B cell (primary cell): ENCODE measurements around the gene ADAP1. TPM values are rescaled to one million over a fixed set of nuclear protein-coding genes. Genes with fewer than 3 reads are reported as not detected.

Experiments used
- ATAC-seq: fragments of 200-7000 bp; cut with Tn5 transposase; one replicate; pipeline ENCODE4 v1.10.0; 2021; ENCODE audit warnings: low read depth, mild to moderate bottlenecking, moderate number of reproducible peaks, moderate library complexity
- CTCF ChIA-PET: fragments of 350-600 bp; sonication (Branson Sonifier 250); formaldehyde crosslinking; loops from one replicate; lab custom pipeline; 2021; ENCODE audit warnings: antibody characterized with exemption, inconsistent platforms; lab: Charles Lee
- POLR2A ChIA-PET: fragments of 350-600 bp; sonication (Branson Sonifier 250); formaldehyde crosslinking; loops from one replicate; lab custom pipeline; 2021; ENCODE audit warnings: antibody characterized with exemption; lab: Charles Lee
- DNase-seq: peaks from one replicate; pipeline ENCODE4 v3.0.0; 2013
- H2AFZ ChIP-seq: 2 replicates; pipeline ENCODE4 v1.6.1; 2012; ENCODE audit warnings: mild to moderate bottlenecking, low read depth, low read length; ENCODE audit not compliant: insufficient read depth, poor library complexity, severe bottlenecking
- H3K27ac ChIP-seq, 2 donors: 1 replicate in 1 of 2; 2 replicates in 1 of 2; pipeline ENCODE4 v1.5.1; 2012 to 2013; ENCODE audit warnings: low read length in 2 of 2, mild to moderate bottlenecking in 2 of 2, moderate library complexity in 1 of 2
- H3K27me3 ChIP-seq, 4 experiments: fragments of 200-600 bp in 1 of 4; sonication (generic) in 1 of 4; replicated peaks in 1 of 4; 1 replicate in 2 of 4; 2 replicates in 2 of 4; pipeline versions ENCODE4 v1.6.1 to v1.7.0; 2013 to 2016; ENCODE audit warnings: low read length in 3 of 4, mild to moderate bottlenecking in 2 of 4, mixed read lengths in 1 of 4, moderate library complexity in 1 of 4; ENCODE audit not compliant: insufficient read depth in 4 of 4, control insufficient read depth in 3 of 4; ENCODE audit errors: control extremely low read depth in 1 of 4
- H3K36me3 ChIP-seq, 2 experiments: replicated peaks in 1 of 2; 1 replicate in 1 of 2; 2 replicates in 1 of 2; pipeline versions ENCODE4 v1.6.1 to v1.7.1; 2013; ENCODE audit warnings: low read length in 1 of 2; ENCODE audit not compliant: insufficient read depth in 2 of 2, control insufficient read depth in 1 of 2; ENCODE audit errors: control extremely low read depth in 1 of 2, extremely low read depth in 1 of 2
- H3K4me1 ChIP-seq, 2 donors: fragments of 200-600 bp in 1 of 2; sonication (generic) in 1 of 2; 1 replicate in 1 of 2; 2 replicates in 1 of 2; pipeline versions ENCODE4 v1.5.1 to v1.6.1; 2013 to 2017; ENCODE audit warnings: low read length in 2 of 2; ENCODE audit not compliant: control insufficient read depth in 2 of 2, insufficient read depth in 2 of 2
- H3K4me2 ChIP-seq: replicated peaks from 2 replicates; pipeline ENCODE3; 2012; ENCODE audit warnings: mild to moderate bottlenecking, low read depth, low read length; ENCODE audit not compliant: poor library complexity, severe bottlenecking
- H3K4me3 ChIP-seq, 5 experiments: fragments of 200-600 bp in 1 of 5; sonication (generic) in 1 of 5; 1 replicate in 3 of 5; 2 replicates in 2 of 5; pipeline versions ENCODE4 v1.5.1 to v1.7.0; 2011 to 2016; ENCODE audit warnings: low read length in 4 of 5, mild to moderate bottlenecking in 4 of 5, low read depth in 2 of 5, control low read depth in 1 of 5, moderate library complexity in 1 of 5; ENCODE audit not compliant: insufficient read depth in 1 of 5; ENCODE audit errors: control extremely low read depth in 1 of 5, extremely low read depth in 1 of 5
- H3K79me2 ChIP-seq: fragments of 200-600 bp; sonication (generic); one replicate; pipeline ENCODE4 v1.6.0; 2016; ENCODE audit warnings: low read length; ENCODE audit not compliant: control insufficient read depth, insufficient read depth
- H3K9ac ChIP-seq: fragments of 200-600 bp; sonication (generic); 2 replicates; pipeline ENCODE4 v1.6.1; 2017; ENCODE audit warnings: mild to moderate bottlenecking, low read length, moderate library complexity
- H3K9me3 ChIP-seq, 3 donors: one replicate each; pipeline versions ENCODE4 v1.6.1 to v1.7.1; 2013; ENCODE audit warnings: low read length in 2 of 3; ENCODE audit not compliant: control insufficient read depth in 2 of 3, insufficient read depth in 1 of 3; ENCODE audit errors: control extremely low read depth in 1 of 3
- H4K20me1 ChIP-seq: 2 replicates; pipeline ENCODE4 v1.6.0; 2012; ENCODE audit warnings: mild to moderate bottlenecking, low read length; ENCODE audit not compliant: insufficient read depth, control insufficient read depth, poor library complexity, severe bottlenecking
- H3K27ac Mint-ChIP-seq: one replicate; pipeline ENCODE4 v1.8.0; 2021; ENCODE audit warnings: mixed read lengths
- H3K27me3 Mint-ChIP-seq: one replicate; pipeline ENCODE4 v1.8.0; 2021; ENCODE audit warnings: mixed read lengths
- H3K4me1 Mint-ChIP-seq: one replicate; pipeline ENCODE4 v1.8.0; 2021; ENCODE audit warnings: mixed read lengths
- H3K4me3 Mint-ChIP-seq: one replicate; pipeline ENCODE4 v1.8.0; 2021; ENCODE audit warnings: mixed read lengths
- H3K9me3 Mint-ChIP-seq: one replicate; pipeline ENCODE4 v1.8.0; 2022; ENCODE audit warnings: mixed read lengths; ENCODE audit not compliant: insufficient read depth
- EZH2 ChIP-seq: IDR thresholded peaks from 2 replicates; pipeline ENCODE4 v1.6.1; 2012; ENCODE audit warnings: borderline replicate concordance, low read depth, mild to moderate bottlenecking, moderate library complexity, low read length; ENCODE audit not compliant: insufficient read depth, poor library complexity, severe bottlenecking
- WGBS: methylation state at CpG from one replicate; pipeline ENCODE4 v1.1.5; 2013; ENCODE audit warnings: missing lambda C conversion rate; ENCODE audit not compliant: insufficient coverage; 5-methylcytosine and 5-hydroxymethylcytosine counted together
- intact Hi-C: fragments of 100-400 bp; cut with micrococcal nuclease; formaldehyde crosslinking; loops from one replicate; pipeline ENCODE4 v1.10.0; 2022
- polyA plus RNA-seq: library from polyadenylated mRNA; depleted of rRNA; stranded (reverse); fragments of >200 nt; gene quantifications from 2 replicates; pipeline ENCODE4 v1.2.3, GENCODE V29; 2012
- total RNA-seq, 2 donors: library from RNA; stranded (reverse); fragments of 120-200 nt in 1 of 2; gene quantifications; 1 replicate in 1 of 2; 2 replicates in 1 of 2; pipeline versions ENCODE4 v1.2.3 to v1.2.4, GENCODE V29; 2013 to 2022
- TF ChIP-seq, protein P1 (sequence below): fragments of 200-600 bp; IDR thresholded peaks from one replicate; pipeline ENCODE4 v1.8.0; 2022; ENCODE audit warnings: antibody characterized with exemption, mild to moderate bottlenecking

The ADAP1 gene
- total and polyA plus RNA-seq, 2 donors (not counting 1 experiment from before 2014, with no cell fraction given): 10.8 to 12.9 TPM

DNA sequence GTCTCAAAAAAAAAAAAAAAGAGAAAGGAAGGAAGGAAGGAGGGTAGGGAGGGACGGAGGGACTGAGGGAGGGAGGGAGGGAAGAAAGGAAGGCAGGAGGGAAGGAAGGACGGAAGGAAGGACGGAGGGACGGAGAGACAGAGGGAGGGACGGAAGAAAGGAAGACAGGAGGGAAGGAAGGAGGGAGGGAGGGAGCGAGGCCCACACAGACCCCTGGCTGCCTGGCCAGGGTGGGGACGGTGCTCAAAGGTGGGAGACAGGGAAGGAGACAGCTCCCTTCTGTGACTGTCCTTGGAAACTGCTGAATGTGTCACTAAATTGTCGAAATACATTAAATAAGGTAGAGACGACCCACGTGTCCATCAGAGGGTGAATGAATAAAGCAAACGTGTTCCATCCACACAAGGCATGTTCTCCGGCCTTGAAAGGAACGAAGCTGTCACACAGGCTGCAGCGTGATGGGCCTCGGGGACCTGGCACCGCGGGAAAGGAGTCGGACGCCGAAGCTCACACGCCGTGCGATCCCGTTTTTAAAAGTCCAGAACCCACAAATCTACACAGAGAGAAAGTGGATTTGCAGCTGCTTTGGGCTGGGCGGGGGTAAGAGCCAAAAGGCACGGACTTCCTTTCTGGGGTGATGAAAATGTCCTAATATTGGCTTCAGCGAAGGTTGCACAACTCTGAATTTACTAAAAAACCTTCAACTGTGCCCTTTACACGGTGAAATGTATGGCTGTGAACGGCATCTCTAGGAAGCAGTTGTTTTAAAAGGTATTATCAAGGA is 23.3 kb downstream of the ADAP1 start:
- Histone ChIP-seq H3K9me3 (no peaks in the 10 kb centered on the region), H3K4me3 (no peak overlapping the region), H3K36me3 (no peaks in the 10 kb centered on the region), H4K20me1 (no peaks in the 10 kb centered on the region), H3K4me1 (peaks cover 4 to 16% of the 10 kb centered on the region in 2 donors), H3K9ac (no peak overlapping the region), H3K27me3 (no peaks in the 10 kb centered on the region), H3K4me2 (no peak overlapping the region), H3K79me2 (no peaks in the 10 kb centered on the region), H3K27ac (no peak overlapping the region), H2AFZ (no peak overlapping the region)
- H3K4me1 Mint-ChIP-seq: peaks cover 20% of the 10 kb centered on the region
- DNase-seq: no peak
- CTCF ChIA-PET: interaction anchor here (1.7 kb wide), 1 partner anchor 62 kb away, joined by 6 read pairs; no protein-coding TSS in a partner anchor
- TF ChIP-seq, protein P1, sequence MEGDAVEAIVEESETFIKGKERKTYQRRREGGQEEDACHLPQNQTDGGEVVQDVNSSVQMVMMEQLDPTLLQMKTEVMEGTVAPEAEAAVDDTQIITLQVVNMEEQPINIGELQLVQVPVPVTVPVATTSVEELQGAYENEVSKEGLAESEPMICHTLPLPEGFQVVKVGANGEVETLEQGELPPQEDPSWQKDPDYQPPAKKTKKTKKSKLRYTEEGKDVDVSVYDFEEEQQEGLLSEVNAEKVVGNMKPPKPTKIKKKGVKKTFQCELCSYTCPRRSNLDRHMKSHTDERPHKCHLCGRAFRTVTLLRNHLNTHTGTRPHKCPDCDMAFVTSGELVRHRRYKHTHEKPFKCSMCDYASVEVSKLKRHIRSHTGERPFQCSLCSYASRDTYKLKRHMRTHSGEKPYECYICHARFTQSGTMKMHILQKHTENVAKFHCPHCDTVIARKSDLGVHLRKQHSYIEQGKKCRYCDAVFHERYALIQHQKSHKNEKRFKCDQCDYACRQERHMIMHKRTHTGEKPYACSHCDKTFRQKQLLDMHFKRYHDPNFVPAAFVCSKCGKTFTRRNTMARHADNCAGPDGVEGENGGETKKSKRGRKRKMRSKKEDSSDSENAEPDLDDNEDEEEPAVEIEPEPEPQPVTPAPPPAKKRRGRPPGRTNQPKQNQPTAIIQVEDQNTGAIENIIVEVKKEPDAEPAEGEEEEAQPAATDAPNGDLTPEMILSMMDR: no peak
- no peak for TF ChIP-seq EZH2
- H3K9me3 Mint-ChIP-seq: no peaks in the 10 kb centered on the region
- peak overlapping the region; percentile 37 for H3K27ac Mint-ChIP-seq
- no peak overlapping the region for H3K4me3 Mint-ChIP-seq
- H3K27me3 Mint-ChIP-seq: peaks cover 3% of the 10 kb centered on the region
- no peak for ATAC-seq
- POLR2A ChIA-PET: no interaction called here
- intact Hi-C loops: no loop called here
- WGBS: 93% methylated on average over 21 of the region's 29 CpGs

DNA sequence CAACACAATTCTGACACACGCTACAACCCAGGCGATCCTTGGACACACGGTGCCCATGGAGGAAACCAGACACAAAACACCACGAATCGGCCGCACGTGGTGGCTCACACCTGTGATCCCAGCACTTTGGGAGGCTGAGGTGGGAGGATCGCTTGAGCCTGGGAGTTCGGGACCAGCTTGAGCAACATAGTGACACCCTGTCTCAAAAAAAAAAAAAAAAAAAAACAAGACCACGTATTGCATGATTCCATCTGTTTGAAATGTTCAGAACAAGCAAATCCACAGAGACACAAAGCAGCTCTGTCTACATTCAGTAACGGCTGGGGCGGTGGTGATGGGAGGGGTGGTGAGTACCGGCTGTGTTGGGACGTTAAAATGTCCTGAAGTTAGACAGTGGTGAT is 25.2 kb downstream of the ADAP1 start:
- intact Hi-C loops: no loop called here
- no peaks in the 10 kb centered on the region for H3K27me3 ChIP-seq
- no peaks in the 10 kb centered on the region for H3K79me2 ChIP-seq
- Mint-ChIP-seq H3K27ac (peak overlapping the region; percentile 41), H3K4me3 (peak overlapping the region; percentile 26), H3K9me3 (no peaks in the 10 kb centered on the region), H3K27me3 (peaks cover 3% of the 10 kb centered on the region), H3K4me1 (peaks cover 25% of the 10 kb centered on the region)
- H2AFZ ChIP-seq: no peak overlapping the region
- H3K36me3 ChIP-seq: no peaks in the 10 kb centered on the region
- 100% methylated on average over 1 of the region's 14 CpGs for WGBS
- H4K20me1 ChIP-seq: no peaks in the 10 kb centered on the region
- CTCF ChIA-PET: interaction anchor here (0.7 kb wide), 1 partner anchor 246 kb away, joined by 3 read pairs; no protein-coding TSS in a partner anchor
- H3K4me2 ChIP-seq: no peak overlapping the region
- H3K9me3 ChIP-seq: no peaks in the 10 kb centered on the region
- POLR2A ChIA-PET: interaction anchor here (0.6 to 0.9 kb wide), 2 partner anchors 20 to 21 kb away, joined by 3 to 5 read pairs; no protein-coding TSS in a partner anchor
- no peak overlapping the region for H3K9ac ChIP-seq
- H3K27ac ChIP-seq: no peak overlapping the region
- H3K4me1 ChIP-seq: peaks cover 11 to 33% of the 10 kb centered on the region in 2 donors
- no peak for DNase-seq
- TF ChIP-seq, protein P1: no peak
- TF ChIP-seq EZH2: no peak
- H3K4me3 ChIP-seq: no peak overlapping the region
- ATAC-seq: no peak
